OCI-LY1 (cell line): ENCODE results near the gene PASD1.
"Not testable (repeated sequence)": the region's sequence is repeated elsewhere in the genome, so short reads cannot be mapped to it uniquely, and the experiment has no call there.

Experiments
- CTCF ChIP-seq: fragments of 200-600 bp; sonication (generic), shearing (Covaris generic); IDR thresholded peaks from 2 replicates; pipeline ENCODE4 v1.5.1; 2017; ENCODE audit warnings: mild to moderate bottlenecking, antibody characterized with exemption, low read length, moderate library complexity, mixed read lengths
- EZH2 ChIP-seq: fragments of 200-600 bp; sonication (generic), shearing (Covaris generic); IDR thresholded peaks from 2 replicates; pipeline ENCODE4 v1.8.0; 2017; ENCODE audit warnings: borderline replicate concordance, mixed run types, mild to moderate bottlenecking, antibody characterized with exemption, low read length, moderate library complexity, mixed read lengths

- TF ChIP-seq CTCF, EZH2: not testable (repeated sequence)
These were observed 12.3 kb upstream of the PASD1 start for GRCh38 chrX:151551176-151551575.
